KBM-7 (cell line): ENCODE measurements around the gene FOXO1.
A peak's percentile ranks its signal among the peaks of the same experiment; 100 is the strongest.

Experiments used
- DNase-seq: peaks from one replicate; pipeline ENCODE4 v3.0.0-alpha.2; 2015
- in situ Hi-C: fragments of 300-500 bp; cut with MboI; formaldehyde crosslinking; loops from 2 replicates; pipeline ENCODE4 v1.14.3; 2020; ENCODE audit warnings: low sequenced_read_pairs, low pct_unique_long_range_greater_than_20kb, mixed read lengths

FOXO1 gene

GRCh38 chr13:40564342-40565001 is 102.0 kb downstream of the FOXO1 start:
- no peak for DNase-seq
- in situ Hi-C loops = no loop called here

GRCh38 chr13:40563350-40564125 is 102.9 kb downstream of the FOXO1 start:
- in situ Hi-C loops = no loop called here
- DNase-seq = no peak

DNA sequence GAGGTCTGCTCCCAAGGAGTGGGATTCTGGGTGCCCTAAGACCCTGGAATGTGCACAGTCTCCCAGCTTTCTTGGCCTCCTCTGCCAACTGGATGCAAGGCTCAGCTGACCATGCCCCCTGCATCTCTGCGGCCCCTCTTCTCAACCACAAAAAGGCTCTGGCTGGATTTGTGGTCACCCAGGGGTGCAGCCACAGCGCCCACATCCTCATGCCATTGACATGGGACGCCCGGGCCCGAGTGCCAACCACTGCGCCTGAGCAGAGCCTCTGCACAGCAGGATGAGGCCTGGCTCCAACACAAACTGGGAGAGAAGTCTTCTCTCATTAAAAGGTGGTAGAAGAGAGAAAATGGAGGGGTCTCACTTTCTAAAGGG is 103.5 kb downstream of the FOXO1 start:
- peak; percentile 11 for DNase-seq
- in situ Hi-C loops = no loop called here

- in situ Hi-C loops = no loop called here
- no peak for DNase-seq
Measured at GRCh38 chr13:40559915-40560314, 106.5 kb downstream of the FOXO1 start.

GRCh38 chr13:40558656-40559055 is 107.8 kb downstream of the FOXO1 start:
- in situ Hi-C loops = no loop called here
- no peak for DNase-seq

- in situ Hi-C loops = no loop called here
- no peak for DNase-seq
Measured at GRCh38 chr13:40556453-40556852, 110.0 kb downstream of the FOXO1 start.

GRCh38 chr13:40553356-40553755 is 113.1 kb downstream of the FOXO1 start:
- DNase-seq = no peak
- in situ Hi-C loops = no loop called here

DNA sequence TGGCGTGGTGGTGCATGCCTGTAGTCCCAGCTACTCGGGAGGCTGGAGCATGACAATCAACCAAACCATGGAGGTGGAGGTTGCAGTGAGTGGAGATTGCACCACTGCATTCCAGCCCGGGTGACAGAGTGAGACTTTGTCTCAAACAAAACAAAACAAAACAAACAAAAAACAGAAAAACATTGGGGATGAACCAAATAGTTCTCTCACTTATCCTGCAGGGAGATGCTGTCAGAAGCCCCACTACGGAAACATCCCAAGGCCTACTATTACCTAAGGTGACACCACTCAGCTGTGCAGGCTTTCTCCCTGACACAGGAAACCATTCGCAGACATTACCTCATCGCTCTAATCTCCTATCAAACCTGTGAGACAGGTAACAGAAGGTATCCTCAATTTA is 113.5 kb downstream of the FOXO1 start:
- in situ Hi-C loops = no loop called here
- no peak for DNase-seq

- in situ Hi-C loops = no loop called here
- no peak for DNase-seq
Measured at GRCh38 chr13:40550130-40550529, 116.3 kb downstream of the FOXO1 start.

- in situ Hi-C loops = no loop called here
Measured at GRCh38 chr13:40549500-40550094, 116.8 kb downstream of the FOXO1 start.

DNA sequence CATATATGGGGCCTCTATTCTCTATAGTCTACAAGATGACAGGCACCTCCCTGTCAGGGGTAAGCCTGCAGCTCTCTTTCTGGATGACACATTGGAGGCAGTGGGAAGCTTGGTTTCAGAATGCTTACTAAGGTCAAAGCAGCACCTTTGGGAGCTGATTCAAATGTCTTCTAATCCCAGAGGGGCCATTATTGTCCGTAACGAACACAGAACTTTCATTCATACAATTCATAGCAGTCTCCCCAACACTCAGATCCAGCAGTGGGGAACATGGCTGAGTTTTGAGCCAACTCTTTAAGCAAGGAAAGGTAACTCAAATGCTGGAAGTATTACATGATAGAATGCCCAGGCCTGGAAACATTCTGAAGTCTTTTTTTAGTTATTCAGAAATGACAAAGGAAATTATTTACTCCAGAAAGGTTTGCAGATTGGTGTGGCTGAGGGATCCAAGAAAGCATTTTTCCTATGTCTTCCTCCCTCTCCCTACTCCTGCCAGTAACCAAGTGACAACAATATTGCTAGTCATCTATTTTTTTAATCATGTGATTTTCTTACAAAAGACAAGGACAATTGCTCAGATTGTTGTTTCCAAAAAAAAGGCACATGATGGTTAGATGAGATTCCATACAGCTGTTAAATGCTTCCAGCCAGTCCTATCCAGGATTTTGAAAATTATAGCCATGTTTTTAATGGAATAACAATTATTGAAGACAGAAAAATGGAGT is 118.7 kb downstream of the FOXO1 start:
- DNase-seq = no peak
- in situ Hi-C loops = no loop called here

More at GRCh38 chr13:40549500-40550094, 116.8 kb downstream of the FOXO1 start:
- DNase-seq = no peak

GRCh38 chr13:40546047-40546446 is 120.4 kb downstream of the FOXO1 start:
- in situ Hi-C loops = no loop called here
- no peak for DNase-seq

- in situ Hi-C loops = no loop called here
- DNase-seq = no peak
Measured at GRCh38 chr13:40540328-40541044, 126.0 kb downstream of the FOXO1 start.

GRCh38 chr13:40539576-40540327 is 126.7 kb downstream of the FOXO1 start:
- in situ Hi-C loops = no loop called here
- no peak for DNase-seq

- in situ Hi-C loops = no loop called here
- no peak for DNase-seq
Measured at GRCh38 chr13:40537146-40537895, 129.1 kb downstream of the FOXO1 start.

GRCh38 chr13:40536443-40537113 is 129.9 kb downstream of the FOXO1 start:
- in situ Hi-C loops = no loop called here
- DNase-seq = no peak

DNA sequence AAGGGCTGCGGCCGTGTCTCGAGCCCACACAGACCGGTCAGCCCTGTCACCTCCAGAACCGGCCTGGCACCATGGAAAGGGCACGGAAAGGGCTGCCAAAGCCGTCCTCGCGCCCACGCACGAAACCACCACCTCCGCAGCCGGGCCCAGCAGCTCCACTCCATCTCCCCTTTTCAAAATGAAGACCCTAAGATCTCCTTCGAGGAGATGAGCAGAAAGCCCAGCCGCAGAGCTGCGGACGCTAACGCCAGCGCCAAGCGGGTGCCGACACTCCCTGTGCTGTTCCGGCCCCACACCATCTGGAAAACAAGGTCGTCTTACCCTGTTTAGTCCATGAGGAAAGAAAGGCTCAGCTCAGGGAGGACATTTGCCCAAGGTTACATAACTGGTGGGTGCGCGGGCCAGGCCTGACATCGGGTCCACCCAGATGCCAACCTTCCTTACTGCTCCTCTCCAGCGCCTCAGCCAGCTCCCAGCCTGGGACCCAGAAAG is 131.1 kb downstream of the FOXO1 start:
- no peak for DNase-seq
- in situ Hi-C loops = no loop called here
